GM18502 (cell line): ENCODE data around the gene PTGES3.
"Not testable (repeated sequence)": the region's sequence is repeated elsewhere in the genome, so short reads cannot be mapped to it uniquely, and the experiment has no call there.

Source experiments
- ATAC-seq: cut with Tn5 transposase; IDR thresholded peaks from one replicate; pipeline ENCODE4 v1.9.1; 2021; ENCODE audit warnings: mild to moderate bottlenecking; ENCODE audit not compliant: unreplicated experiment, poor library complexity

PTGES3 gene, protein sequence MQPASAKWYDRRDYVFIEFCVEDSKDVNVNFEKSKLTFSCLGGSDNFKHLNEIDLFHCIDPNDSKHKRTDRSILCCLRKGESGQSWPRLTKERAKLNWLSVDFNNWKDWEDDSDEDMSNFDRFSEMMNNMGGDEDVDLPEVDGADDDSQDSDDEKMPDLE

DNA sequence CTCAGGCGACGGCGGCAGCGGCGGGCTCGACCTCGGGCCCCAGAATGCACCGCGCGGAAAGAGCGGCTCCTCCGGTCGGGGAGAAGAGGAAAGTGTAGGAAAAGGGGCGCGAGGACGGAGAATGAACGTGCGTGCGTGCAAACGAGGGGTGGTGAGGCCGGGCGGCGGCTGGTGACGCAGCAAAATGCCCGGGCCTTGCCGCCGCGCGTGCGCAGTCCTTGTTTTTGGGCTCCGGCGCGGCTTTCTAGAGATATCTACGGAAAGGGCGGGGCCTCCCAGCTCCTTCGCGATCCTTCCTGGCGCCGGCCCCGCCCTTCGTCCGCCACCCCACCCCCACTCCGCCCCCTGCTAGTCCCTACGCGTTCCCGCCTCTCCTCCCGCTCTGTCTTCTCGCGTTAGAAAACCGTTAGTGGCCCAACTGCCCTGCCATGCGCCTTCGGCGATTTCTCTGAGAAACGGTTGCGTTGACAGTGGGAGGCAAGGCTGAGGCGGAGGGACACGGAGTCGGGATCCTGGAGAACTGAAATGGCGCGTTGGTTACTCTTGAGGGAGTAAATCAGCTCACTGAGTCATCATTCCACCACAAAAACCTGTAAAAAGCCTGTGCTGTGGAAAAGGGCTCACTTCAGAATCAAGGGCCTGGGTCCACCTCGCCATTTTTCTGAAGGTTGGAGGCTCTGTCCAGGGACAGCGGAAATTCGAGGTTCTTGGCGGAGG lies at the start of gene PTGES3:
TSS of gene PTGES3 (minus strand) at position 156 of the 717 bp plus-strand sequence. CDS start 285 bp downstream, outside the sequence.
- peak; percentile 68 for ATAC-seq

DNA sequence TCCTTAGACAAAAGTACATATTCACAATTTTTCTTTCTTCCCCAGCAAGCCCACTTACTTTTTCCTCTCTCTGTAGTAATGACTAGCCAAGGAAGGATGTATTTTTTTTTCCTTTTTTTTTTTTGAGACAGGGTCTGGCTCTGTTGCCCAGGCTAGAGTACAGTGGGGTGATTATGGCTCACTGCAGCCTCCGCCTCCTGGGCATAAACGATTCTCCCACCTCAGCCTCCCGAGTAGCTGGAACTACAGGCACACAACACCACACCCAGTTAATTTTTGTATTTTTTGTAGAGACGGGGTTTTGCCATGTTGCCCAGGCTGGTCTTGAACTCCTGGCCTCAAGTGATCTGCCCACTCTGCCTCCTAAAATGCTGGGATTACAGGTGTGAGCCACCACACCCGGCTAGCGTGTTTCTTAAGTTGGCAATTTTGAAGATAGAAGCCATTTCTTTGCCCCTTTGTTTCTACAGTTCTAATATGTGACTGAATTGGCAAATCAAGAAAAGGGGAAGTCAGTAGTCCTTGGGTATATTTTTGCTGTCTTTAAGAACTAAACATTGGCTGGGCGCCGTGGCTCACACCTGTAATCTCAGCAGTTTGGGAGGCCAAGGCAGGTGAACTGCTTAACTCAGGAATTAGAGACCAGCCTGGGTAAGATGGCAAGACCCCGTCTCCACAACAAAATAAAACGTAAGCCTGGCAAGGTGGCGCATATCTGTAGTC lies 40.2 kb upstream of the PTGES3 start:
- no peak for ATAC-seq

DNA sequence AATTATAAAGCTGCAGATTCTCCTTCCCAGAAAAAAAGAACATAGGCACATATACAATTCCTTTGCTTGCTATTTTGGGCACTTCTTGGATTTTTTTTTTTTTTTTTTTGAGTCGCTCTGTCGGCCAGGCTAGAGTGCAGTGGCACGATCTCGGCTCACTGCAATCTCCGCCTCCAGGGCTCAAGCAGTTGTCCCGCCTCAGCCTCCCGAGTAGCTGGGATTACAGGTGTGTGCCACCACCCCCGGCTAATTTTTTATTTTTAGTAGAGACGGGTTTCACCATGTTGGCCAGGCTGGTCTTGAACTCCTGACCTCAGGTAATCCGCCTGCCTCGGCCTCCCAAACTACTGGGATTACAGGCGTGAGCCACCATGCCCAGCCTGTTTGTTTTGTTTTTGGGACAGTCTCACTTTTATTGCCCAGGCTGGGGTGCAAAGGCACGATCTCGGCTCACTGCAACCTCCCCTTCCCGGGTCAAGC lies 38.2 kb upstream of the PTGES3 start:
- not testable (repeated sequence) for ATAC-seq

DNA sequence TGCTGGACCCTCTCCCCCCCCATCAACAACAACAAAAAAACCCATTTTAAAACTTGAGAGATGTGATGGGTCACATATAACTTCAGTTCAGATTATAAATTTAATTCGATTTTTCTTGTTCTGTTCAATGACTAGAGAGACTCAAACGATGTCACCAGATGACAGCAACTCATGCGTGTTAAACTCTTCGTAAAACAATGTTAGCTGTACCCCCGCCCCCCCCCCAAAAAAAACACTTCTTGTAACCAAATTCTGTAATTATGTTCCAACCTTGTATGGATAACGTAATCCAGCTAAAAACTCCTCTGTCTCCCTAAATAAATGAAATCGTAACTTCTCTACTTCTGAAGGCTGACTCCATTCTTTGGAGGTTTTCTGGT lies 37.6 kb upstream of the PTGES3 start:
- no peak for ATAC-seq

DNA sequence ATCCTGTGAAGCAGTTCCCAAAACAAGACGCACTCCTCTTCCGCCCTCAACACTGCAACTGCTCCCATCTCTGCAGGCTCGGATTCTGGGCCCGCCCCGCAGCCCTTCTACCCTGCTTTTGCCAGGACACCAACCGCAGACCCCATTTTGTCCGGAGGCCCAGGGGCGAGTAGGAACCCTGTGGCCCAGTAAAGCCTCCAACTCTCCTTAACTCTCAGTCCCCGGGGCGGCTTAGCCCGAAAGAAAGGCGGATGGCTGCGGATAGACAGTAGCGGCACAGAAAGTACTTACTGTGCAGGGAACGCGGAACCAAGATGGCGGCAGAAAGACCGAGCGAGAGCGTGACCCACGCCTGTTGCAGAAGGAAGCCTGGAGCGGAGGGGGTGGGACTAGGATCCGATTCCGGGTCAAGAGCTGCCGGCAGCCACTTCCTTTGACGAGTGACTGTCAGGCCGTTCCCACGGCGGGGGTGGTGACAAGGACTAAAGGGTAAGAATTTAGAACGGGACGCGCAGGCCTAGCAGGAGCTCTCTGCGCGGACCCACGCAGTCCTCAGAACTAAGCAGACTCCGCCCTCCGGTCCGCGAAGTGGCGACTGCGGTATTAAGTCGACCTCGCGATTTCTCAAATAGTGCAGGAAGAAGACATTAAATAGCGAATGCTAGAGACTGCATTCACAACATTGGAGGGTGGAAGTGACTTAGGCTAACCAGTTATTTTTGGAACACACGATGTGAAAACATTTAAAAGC lies 37.1 kb upstream of the PTGES3 start, which contains the start of gene NACA:
TSS of gene NACA (minus strand) at position 328 of the 751 bp plus-strand sequence. CDS start 778 bp downstream, outside the sequence.
- ATAC-seq = peak; percentile 96

DNA sequence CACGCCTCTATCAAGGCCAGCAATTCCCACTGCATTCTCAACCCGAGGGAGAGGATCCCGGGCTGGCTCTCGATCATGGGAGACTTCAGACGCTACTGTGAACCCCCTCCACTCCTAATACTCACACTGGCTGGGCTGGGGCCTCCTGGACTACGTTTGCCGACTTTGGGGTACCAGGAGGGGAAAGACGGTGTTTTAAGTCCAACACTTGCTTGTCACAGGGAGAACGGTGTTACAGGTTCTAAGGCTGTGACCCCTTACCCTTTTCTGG lies 36.6 kb upstream of the PTGES3 start:
- peak; percentile 1 for ATAC-seq

DNA sequence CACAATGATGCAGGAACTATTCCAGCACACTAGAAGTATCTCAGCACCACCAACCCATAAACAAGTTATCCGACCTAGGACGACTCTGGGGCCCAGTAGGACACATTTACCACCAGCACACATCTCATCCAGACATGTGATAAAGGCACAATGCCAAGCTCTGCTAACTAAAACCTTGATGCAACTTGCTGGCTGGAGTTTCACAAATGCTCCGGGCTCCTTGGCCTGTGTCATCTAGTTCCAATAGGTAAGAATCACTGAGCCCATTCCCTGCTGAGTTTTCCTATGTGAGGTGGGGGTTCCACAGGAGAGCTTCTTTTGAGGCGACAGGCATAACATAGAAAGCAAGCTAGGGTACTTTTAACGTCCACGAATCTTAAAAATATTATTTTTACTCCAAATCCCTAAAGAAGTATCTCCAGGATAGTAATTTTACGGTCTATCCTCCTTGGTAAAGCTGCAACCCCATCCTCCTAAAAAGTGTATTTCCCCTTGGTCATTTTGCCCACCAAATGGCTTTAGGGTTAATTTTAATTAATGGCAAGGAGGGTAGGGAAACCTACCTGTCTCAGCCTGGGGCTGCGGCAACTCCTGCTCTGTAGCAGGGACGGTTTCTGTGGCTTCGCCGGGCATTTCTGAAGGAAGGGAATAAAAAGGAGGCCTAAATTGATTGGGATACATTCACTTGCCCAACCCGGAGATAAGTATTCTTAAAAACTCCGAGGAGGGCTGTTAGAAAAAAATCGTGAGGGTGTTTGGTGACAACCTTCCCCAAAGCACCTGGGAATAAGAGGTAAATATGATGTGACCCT lies 36.0 kb upstream of the PTGES3 start:
- no peak for ATAC-seq

DNA sequence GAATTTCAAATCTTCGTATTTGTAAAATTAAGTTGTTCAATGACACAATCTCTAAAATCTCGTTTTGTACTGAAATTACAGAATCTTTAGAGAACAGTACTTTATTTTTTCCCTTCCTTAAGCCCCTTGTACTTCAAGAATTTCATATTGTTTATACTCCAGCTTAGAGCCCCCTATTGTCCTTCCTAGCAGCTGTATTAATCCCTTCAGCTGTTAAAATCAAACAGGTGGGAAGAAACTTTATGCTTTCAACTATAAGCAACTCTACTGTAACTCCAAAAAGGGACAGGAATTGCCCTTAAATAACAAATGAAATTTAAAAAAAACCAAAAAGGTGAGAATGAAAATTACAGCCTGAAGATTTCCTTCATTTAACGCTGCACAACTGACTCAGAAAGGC lies 35.3 kb upstream of the PTGES3 start:
- no peak for ATAC-seq

DNA sequence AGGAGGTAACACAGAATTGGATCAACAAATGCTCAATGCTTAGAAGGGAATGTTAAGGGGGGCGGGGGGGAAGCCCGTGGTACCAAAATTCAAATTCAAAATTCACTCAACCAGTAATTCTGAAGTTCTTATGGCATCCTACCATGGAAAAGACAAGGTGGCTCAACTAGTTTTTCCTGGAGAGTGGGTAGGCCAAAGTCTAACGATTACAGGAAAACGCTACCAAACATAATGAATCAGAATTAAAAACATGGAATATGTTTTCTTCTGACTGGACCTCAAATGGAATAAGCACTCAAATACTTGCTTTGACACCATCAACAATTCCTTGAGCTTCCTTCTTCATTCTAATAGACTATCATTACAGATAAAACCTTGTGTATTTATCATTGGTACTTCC lies 34.7 kb upstream of the PTGES3 start:
- no peak for ATAC-seq

DNA sequence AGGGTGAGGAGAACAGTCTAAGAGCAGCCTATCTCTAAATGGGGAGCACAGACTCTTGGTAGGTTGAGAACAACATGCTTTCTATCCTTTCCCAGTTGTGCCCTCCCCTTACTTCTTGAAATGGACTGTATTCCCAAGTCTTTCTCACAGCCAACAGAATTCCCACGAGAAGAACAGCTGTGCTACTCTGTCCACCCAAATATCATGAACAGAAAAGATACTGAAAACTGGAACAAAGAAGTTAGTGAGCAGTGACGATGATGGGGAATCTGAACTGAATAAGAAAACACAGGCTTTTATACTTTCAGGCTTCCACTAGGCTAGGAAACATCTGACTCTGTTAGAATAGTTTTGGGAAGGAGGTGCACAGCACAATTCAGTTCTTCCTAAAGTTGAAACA lies 33.6 kb upstream of the PTGES3 start:
- ATAC-seq = no peak

DNA sequence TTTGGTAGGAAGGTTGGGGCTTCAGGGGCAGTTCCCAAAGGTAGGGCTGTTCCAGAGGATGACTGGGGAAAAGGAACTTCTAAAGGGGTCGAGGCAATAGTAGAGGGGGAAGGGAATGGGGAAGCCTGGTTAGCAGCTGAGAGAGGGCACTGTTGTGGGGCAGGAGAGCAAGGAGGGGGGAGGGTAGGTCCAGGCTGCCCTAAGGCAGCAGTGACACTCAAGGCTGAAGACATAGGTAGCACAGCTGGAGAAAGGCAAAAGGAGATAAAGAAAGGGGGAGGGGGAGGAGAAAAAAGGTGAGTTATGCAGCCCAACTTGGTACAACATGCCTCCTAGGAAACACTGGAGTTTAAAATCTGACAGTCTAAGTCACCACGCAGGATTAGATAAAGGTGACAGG lies 33.1 kb upstream of the PTGES3 start:
- ATAC-seq = no peak

DNA sequence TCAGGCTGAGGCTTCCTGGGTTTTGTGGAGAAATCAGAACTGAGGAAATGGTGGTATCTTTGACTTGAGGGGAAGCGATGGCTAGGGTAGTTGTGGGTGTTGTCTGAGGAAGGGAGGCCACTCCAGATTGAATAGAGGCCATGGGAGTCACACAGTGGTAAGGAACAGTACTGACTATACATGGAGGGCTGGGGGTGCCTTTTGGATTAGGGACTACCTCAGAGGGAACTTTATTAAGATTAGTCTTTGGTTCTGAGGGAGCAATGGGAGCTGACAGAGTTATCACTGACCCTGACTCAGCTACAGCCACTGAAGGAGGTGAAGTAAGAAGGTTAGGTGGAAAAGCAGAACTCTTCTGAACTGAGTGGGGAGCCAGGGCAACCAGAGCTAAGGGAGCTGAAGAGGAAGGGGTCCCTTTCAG lies 32.7 kb upstream of the PTGES3 start:
- no peak for ATAC-seq

DNA sequence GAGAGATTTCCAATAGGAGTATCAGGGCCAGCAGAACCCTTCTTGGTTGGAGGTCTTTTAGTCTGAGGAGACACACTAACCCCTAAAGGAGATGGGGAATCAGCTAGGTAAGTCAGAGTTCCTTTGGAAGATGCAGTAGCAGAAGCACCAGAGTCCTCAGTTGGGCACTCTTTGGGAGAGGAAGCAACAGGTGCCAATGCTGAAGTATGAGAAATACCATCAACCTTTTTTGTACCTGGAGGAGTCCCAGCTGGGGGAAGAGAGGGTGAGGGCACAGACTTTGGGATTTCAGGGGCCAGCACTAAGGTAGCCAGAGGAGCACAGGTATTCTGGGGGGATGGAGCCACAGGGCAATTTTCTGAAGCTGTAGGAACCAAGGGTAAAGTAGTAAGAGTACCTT lies 31.0 kb upstream of the PTGES3 start:
- ATAC-seq = no peak

DNA sequence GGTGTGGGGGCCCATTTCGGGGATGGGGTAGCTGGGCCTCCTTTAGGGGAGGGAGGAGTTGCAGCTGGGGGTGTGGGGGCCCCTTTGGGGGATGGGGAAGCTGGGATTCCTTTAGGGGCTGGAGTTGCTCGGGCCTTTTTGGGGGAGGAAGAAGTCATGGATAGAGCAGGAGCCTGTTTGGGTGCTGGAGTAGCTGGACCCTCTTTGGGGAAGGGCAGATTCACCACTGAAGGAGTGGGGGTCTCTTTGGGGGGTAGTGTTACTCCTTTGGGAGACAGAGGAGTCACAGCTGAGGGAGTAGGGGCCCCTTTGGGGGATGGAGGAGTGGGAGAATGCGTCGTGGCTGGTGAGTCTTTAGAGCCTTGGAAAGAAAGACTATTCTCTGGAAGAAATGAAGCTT lies 30.6 kb upstream of the PTGES3 start:
- ATAC-seq = no peak

DNA sequence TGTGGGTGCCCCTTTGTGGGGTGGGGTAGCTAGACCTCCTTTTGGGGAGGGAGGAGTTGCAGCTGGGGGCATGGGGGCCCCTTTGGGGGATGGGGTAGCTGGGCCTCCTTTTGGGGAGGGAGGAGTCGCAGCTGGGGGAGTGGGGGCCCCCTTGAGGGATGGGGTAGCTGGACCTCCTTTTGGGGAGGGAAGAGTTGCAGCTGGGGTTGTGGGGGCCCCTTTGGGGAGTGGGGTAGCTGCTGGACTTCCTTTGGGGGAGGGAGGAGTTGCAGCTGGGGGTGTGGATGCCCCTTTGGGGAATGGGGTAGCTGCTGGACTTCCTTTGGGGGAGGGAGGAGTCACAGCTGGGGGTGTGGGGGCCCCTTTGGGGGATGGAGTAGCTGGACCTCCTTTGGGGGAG lies 30.1 kb upstream of the PTGES3 start:
- ATAC-seq = no peak

DNA sequence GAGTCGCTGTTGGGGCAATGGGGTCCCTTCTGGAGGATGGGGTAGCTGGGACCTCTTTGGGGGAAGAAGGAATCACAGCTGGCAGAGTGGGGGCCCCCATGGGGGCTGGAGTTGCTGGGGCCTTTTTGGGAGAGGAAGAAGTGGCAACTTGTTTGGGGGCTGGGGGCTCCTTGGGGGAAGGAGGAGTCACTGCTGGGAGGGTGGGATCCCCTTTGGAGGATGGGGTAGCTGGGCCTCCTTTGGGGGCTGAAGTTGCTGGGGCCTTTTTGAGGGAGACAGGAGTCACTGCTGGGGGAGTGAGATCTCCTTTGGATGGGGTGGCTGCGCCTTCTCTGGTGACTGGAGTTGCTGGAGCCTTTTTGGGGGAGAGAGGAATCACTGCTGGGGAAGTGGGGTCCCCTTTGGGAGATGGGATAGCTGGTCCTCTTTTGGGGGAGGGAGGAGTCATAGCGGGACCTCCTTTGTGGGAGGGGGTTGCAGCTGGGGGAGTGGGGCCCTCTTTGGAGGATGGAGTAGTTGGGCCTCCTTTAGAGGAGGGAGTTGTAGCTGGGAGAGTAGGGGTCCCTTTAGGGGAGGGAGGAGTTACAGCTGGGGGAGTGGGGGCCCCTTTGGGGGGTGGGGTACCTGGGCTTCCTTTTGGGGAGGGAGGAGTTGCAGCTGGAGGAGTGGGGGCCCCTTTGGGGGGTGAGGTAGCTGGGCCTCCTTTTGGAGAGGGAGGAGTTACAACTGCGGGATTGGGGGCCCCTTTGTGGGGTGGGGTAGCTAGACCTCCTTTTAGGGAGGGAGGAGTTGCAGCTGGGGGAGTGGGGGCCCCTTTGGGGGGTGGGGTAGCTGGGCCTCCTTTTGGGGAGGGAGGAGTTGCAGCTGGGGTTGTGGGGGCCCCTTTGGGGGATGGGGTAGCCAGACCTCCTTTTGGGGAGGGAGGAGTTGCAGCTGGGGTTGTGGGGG lies 29.1 kb upstream of the PTGES3 start:
- ATAC-seq = no peak

DNA sequence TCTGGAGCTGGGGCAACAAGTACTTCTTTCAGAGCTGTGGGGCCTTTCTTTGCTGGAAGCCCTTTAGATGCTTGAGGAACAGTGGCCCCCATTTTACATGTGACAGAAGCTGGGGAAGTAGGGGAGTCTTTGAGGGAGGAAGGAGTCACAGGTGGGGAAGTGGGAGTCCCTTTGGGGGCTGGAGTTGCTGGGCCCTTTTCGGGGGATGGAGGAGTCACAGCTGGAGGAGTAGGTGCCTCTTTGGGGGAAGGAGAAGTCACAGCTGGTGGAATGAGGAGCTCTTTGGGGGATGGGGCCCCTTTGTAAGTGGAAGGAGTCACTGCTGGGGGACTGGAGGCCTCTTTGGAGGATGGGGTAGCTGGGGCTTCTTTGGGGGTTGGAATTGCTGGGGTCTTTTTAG lies 28.4 kb upstream of the PTGES3 start:
- no peak for ATAC-seq

DNA sequence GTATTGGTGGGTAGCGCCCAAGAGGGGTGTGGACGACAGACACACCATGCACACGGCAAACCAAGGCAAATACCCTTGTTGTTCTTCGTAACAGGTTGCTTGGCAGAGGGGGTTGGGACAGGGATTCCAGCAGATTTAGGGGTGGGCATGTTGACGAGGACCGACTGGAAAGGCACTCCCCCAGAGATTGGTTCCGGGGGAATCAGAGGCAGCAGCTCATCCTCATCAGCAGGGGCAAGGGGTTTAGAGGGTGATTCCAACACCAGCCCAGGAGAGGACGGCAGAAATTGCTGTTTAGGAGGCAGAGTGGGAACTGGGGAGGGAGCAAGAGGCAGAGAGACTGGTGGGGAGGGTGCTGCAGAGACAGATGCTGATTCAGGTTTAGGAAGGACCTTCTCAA lies 27.7 kb upstream of the PTGES3 start:
- no peak for ATAC-seq

DNA sequence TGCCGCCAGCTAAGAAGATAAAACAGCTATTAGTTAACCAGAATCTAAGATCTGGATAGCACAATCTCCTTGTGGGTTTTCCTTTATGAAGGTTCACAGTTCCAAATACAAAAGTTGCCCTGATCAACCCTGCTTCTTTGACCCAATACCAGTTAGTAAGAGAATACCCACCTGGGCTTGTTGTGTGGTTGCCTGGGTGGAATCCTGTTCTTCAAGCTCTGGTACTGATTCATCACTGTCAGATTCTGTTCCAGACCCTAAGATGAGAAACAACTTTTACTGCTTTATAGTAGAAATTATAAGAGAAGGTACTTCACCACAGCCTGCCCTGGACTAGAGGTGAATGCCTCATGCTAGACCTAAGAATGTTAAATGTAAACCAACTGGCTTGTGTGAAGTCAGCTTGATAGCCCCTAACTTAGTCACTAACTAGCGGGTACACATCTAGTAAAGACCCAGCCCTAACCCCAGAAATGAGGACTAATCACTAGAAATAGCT lies 26.4 kb upstream of the PTGES3 start:
- no peak for ATAC-seq
